Thyroid gland (tissue), 4 donors: Measurements from ENCODE around the gene PHACTR1.
A peak's percentile ranks its signal among the peaks of the same experiment; 100 is the strongest.

Source experiments
- POLR2A ChIP-seq, 2 donors: fragments of 450-650 bp; IDR thresholded peaks; one replicate each; pipeline ENCODE4 v1.6.1; 2017; ENCODE audit warnings: antibody characterized with exemption in 2 of 2, mild to moderate bottlenecking in 2 of 2, moderate library complexity in 1 of 2
- TF ChIP-seq, protein P1 (sequence below), 6 experiments: fragments of 200-600 bp in 3 of 6; fragments of 450-650 bp in 3 of 6; sonication (generic) in 3 of 6; IDR thresholded peaks; one replicate each; pipeline ENCODE4 v1.5.1; 2016 to 2019; ENCODE audit warnings: antibody characterized with exemption in 6 of 6, mild to moderate bottlenecking in 2 of 6, inconsistent platforms in 1 of 6, moderate library complexity in 1 of 6

DNA sequence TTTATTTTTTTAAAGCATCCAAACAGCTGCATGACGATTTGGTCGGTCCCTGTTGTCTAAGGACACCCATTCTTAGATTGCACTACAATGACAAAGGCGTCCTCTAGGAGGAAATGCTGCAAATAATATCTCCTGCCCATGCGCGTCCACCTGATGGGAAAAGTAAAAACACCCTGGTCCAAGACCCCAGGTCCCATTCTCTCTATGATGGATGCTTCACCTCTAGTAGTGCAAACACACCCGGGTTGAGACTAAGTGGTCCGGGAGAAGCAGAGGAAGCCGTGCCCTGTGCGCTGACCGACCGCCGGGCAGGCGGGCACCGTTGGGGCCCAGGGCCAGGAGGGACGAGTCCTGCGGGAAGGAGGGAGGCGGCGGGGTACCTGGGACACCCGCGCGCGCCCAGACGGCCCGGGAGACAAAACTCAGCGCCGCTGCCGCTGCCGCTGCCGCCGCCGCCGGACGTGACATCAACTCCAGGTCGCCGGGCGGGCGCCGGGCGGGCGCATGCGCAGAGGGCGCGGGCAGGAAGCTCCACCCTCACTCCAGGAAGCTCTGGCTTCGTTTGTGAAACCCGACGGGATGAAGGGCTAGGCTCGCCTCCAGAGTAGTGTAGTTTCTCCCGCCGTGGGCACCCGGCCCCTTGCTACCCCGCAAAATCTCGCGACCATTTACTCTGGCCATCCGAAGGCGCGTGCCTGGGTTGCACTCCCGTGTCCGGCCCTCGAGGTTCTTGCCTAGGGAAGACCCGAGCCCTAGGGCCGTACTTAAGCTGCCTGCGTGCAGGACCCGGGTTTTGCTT lies 611.7 kb downstream of the PHACTR1 start, which contains the start of gene TBC1D7:
- TF ChIP-seq, protein P1, sequence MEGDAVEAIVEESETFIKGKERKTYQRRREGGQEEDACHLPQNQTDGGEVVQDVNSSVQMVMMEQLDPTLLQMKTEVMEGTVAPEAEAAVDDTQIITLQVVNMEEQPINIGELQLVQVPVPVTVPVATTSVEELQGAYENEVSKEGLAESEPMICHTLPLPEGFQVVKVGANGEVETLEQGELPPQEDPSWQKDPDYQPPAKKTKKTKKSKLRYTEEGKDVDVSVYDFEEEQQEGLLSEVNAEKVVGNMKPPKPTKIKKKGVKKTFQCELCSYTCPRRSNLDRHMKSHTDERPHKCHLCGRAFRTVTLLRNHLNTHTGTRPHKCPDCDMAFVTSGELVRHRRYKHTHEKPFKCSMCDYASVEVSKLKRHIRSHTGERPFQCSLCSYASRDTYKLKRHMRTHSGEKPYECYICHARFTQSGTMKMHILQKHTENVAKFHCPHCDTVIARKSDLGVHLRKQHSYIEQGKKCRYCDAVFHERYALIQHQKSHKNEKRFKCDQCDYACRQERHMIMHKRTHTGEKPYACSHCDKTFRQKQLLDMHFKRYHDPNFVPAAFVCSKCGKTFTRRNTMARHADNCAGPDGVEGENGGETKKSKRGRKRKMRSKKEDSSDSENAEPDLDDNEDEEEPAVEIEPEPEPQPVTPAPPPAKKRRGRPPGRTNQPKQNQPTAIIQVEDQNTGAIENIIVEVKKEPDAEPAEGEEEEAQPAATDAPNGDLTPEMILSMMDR (IDR thresholded peaks at IDR 0.05): peak in 3 of 6 experiments; percentile 18 to 36 (median 34)
- TF ChIP-seq POLR2A (IDR thresholded peaks at IDR 0.05): peak; percentile 25 to 92
